Astrocyte (in vitro differentiated cells and primary cell): ENCODE results near the gene GDF2. TPM values are rescaled to one million over a fixed set of nuclear protein-coding genes. Genes with fewer than 3 reads are reported as not detected.

Experiments used
- DNase-seq: peaks from one replicate; pipeline ENCODE4 v3.0.0-alpha.2; 2010; ENCODE audit warnings: low read depth
- FAIRE-seq: peaks from 2 replicates; lab custom pipeline; 2011; peaks lifted over from hg19 to GRCh38; lab: Jason Lieb, UNC
- H2AFZ ChIP-seq: 2 replicates; pipeline ENCODE4 v1.6.0; 2012; ENCODE audit warnings: low read depth, low read length, inconsistent platforms
- H3K27ac ChIP-seq: 2 replicates; pipeline ENCODE4 v1.5.1; 2011; ENCODE audit warnings: low read depth, low read length, inconsistent platforms
- H3K27me3 ChIP-seq: 2 replicates; pipeline ENCODE4 v1.6.0; 2011; ENCODE audit warnings: low read length, inconsistent platforms; ENCODE audit not compliant: insufficient read depth
- H3K36me3 ChIP-seq: 2 replicates; pipeline ENCODE4 v1.5.1; 2011; ENCODE audit warnings: low read length, inconsistent platforms; ENCODE audit not compliant: insufficient read depth
- H3K4me1 ChIP-seq: 2 replicates; pipeline ENCODE4 v1.5.1; 2011; ENCODE audit warnings: low read length, inconsistent platforms; ENCODE audit not compliant: insufficient read depth
- H3K4me2 ChIP-seq: 2 replicates; pipeline ENCODE4 v1.6.0; 2012; ENCODE audit warnings: low read length, inconsistent platforms
- H3K4me3 ChIP-seq: 2 replicates; pipeline ENCODE4 v1.5.1; 2011; ENCODE audit warnings: low read depth, mild to moderate bottlenecking, low read length, inconsistent platforms; ENCODE audit not compliant: insufficient read depth
- H3K79me2 ChIP-seq: 2 replicates; pipeline ENCODE4 v1.6.0; 2012; ENCODE audit warnings: mild to moderate bottlenecking, low read length, inconsistent platforms; ENCODE audit not compliant: insufficient read depth
- H3K9ac ChIP-seq: 2 replicates; pipeline ENCODE4 v1.6.0; 2012; ENCODE audit warnings: mild to moderate bottlenecking, low read length, inconsistent platforms
- H3K9me3 ChIP-seq: 2 replicates; pipeline ENCODE4 v1.5.1; 2012; ENCODE audit warnings: low read depth, mild to moderate bottlenecking, low read length, inconsistent platforms; ENCODE audit not compliant: insufficient read depth
- H4K20me1 ChIP-seq: 2 replicates; pipeline ENCODE4 v1.6.0; 2012; ENCODE audit warnings: low read length, inconsistent platforms; ENCODE audit not compliant: insufficient read depth
- H3K27ac Mint-ChIP-seq: one replicate; pipeline ENCODE4 v1.8.0; 2021; ENCODE audit warnings: mild to moderate bottlenecking, mixed read lengths; ENCODE audit not compliant: unreplicated experiment
- H3K27me3 Mint-ChIP-seq: one replicate; pipeline ENCODE4 v1.8.0; 2021; ENCODE audit warnings: low read depth, mixed read lengths; ENCODE audit not compliant: unreplicated experiment
- H3K36me3 Mint-ChIP-seq: one replicate; pipeline ENCODE4 v1.8.0; 2021; ENCODE audit warnings: low read depth, mixed read lengths; ENCODE audit not compliant: unreplicated experiment
- H3K4me1 Mint-ChIP-seq: one replicate; pipeline ENCODE4 v1.8.0; 2021; ENCODE audit warnings: low read depth, mixed read lengths; ENCODE audit not compliant: unreplicated experiment
- H3K4me3 Mint-ChIP-seq: one replicate; pipeline ENCODE4 v1.8.0; 2021; ENCODE audit warnings: mild to moderate bottlenecking, moderate library complexity, mixed read lengths; ENCODE audit not compliant: unreplicated experiment
- H3K9me3 Mint-ChIP-seq: one replicate; pipeline ENCODE4 v1.8.0; 2021; ENCODE audit warnings: mild to moderate bottlenecking, mixed read lengths; ENCODE audit not compliant: unreplicated experiment
- CTCF ChIP-seq: IDR thresholded peaks from 2 replicates; pipeline ENCODE4 v1.5.1; 2011; ENCODE audit warnings: low read depth, mild to moderate bottlenecking, inconsistent platforms, low read length, moderate library complexity; ENCODE audit not compliant: insufficient read depth
- EZH2 ChIP-seq: IDR thresholded peaks from 2 replicates; pipeline ENCODE4 v1.6.1; 2012; ENCODE audit warnings: mild to moderate bottlenecking, low read length, inconsistent platforms; ENCODE audit not compliant: insufficient read depth
- total RNA-seq: library from RNA; stranded (reverse); gene quantifications from 2 replicates; pipeline ENCODE4 v1.2.1, GENCODE V29; 2021

GDF2 gene
- total RNA-seq, 1 donor from 2014 or later, result not detected

- Histone ChIP-seq H3K27me3 (peaks cover 20% of the 10 kb centered on the region), H3K4me2 (no peak overlapping the region), H4K20me1 (no peaks in the 10 kb centered on the region), H3K27ac (no peak overlapping the region), H3K4me3 (no peak overlapping the region), H3K9me3 (no peaks in the 10 kb centered on the region), H3K4me1 (no peaks in the 10 kb centered on the region), H3K9ac (no peak overlapping the region), H3K36me3 (no peaks in the 10 kb centered on the region), H2AFZ (no peak overlapping the region), H3K79me2 (no peaks in the 10 kb centered on the region)
- no peak overlapping the region for H3K4me3 Mint-ChIP-seq
- H3K4me1 Mint-ChIP-seq, result peaks cover under 1% of the 10 kb centered on the region
- no peaks in the 10 kb centered on the region for H3K36me3 Mint-ChIP-seq
- TF ChIP-seq CTCF (no peak), EZH2 (no peak)
- DNase-seq (no peak), FAIRE-seq (no peak)
- H3K27me3 Mint-ChIP-seq, result peaks cover 72% of the 10 kb centered on the region
- H3K27ac Mint-ChIP-seq, result no peak overlapping the region
- H3K9me3 Mint-ChIP-seq, result no peaks in the 10 kb centered on the region
Measured at GRCh38 chr10:47306387-47307210, 15.7 kb upstream of the GDF2 start.

DNA sequence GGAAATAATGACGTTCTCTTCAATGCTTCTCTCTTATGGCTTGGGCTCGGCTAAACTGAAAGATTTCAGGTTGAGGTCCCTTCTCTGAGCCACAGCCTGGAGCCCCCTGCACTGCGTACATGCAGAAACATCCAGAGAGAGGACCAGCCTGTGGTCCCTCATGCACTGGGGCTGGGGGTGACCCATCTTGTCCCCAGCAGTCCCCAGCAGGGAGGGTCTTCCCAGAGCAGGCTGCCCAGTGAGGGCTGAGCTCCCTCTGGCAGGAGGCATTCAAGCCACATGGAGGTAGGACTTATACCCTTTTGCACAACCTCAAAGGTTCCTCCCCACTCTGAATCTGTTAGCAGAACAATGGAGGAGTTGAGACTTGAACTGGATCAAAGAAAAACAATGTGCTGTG is 14.9 kb upstream of the GDF2 start:
- DNase-seq, result no peak
- Histone ChIP-seq H3K4me3 (no peak overlapping the region), H3K4me2 (no peak overlapping the region), H3K36me3 (no peaks in the 10 kb centered on the region), H4K20me1 (no peaks in the 10 kb centered on the region), H3K27me3 (peaks cover 15% of the 10 kb centered on the region), H2AFZ (no peak overlapping the region), H3K79me2 (no peaks in the 10 kb centered on the region), H3K4me1 (no peaks in the 10 kb centered on the region), H3K9ac (no peak overlapping the region), H3K27ac (no peak overlapping the region), H3K9me3 (no peaks in the 10 kb centered on the region)
- no peaks in the 10 kb centered on the region for H3K9me3 Mint-ChIP-seq
- no peaks in the 10 kb centered on the region for H3K36me3 Mint-ChIP-seq
- TF ChIP-seq CTCF (no peak), EZH2 (no peak)
- H3K27ac Mint-ChIP-seq, result no peak overlapping the region
- H3K4me3 Mint-ChIP-seq, result no peak overlapping the region
- peaks cover 5% of the 10 kb centered on the region for H3K4me1 Mint-ChIP-seq
- FAIRE-seq, result no peak
- peaks cover 64% of the 10 kb centered on the region for H3K27me3 Mint-ChIP-seq

DNA sequence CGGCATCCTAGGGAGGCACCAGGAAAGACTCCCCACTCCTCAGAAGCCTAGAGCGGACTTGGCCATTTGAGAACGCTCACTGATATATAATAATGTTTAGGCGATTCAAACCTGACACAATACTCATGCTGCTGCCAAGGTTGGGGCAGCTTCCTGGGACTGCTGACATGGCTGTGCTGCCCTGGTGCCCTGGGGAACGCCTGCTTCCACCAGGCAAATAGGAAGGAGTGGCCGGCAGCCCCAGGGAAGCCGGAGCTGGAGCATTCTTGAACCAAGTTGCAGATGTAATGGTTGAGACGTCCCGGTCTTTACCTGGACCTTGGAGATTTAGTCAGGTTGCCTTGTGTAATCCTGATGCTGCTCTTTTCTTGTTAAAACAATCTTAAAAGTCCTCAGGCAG is 13.5 kb upstream of the GDF2 start:
- H3K36me3 ChIP-seq, result no peaks in the 10 kb centered on the region
- no peak overlapping the region for H3K4me2 ChIP-seq
- Mint-ChIP-seq H3K9me3 (no peaks in the 10 kb centered on the region), H3K27me3 (peaks cover 51% of the 10 kb centered on the region), H3K27ac (no peak overlapping the region), H3K4me1 (peaks cover 5% of the 10 kb centered on the region), H3K4me3 (no peak overlapping the region), H3K36me3 (no peaks in the 10 kb centered on the region)
- FAIRE-seq (no peak), DNase-seq (no peak)
- no peak overlapping the region for H3K4me3 ChIP-seq
- H3K9me3 ChIP-seq, result no peaks in the 10 kb centered on the region
- no peaks in the 10 kb centered on the region for H3K79me2 ChIP-seq
- H3K27me3 ChIP-seq, result peaks cover 13% of the 10 kb centered on the region
- H3K4me1 ChIP-seq, result no peaks in the 10 kb centered on the region
- no peak overlapping the region for H3K27ac ChIP-seq
- no peak overlapping the region for H2AFZ ChIP-seq
- no peaks in the 10 kb centered on the region for H4K20me1 ChIP-seq
- no peak overlapping the region for H3K9ac ChIP-seq
- TF ChIP-seq EZH2, result no peak
- no peak for TF ChIP-seq CTCF
